Loucy (cell line): ENCODE data around the gene DNAL4.

Source experiments
- H2AFZ ChIP-seq: fragments of 200-600 bp; sonication (generic); 2 replicates; pipeline ENCODE4 v1.6.0; 2016; ENCODE audit warnings: antibody characterized with exemption, mild to moderate bottlenecking, low read length, moderate library complexity
- H3F3A ChIP-seq: fragments of 200-600 bp; 2 replicates; pipeline ENCODE4 v1.6.0; 2016; ENCODE audit warnings: antibody characterized with exemption, low read depth, mild to moderate bottlenecking
- H3K27me3 ChIP-seq: fragments of 200-600 bp; sonication (generic); 2 replicates; pipeline ENCODE4 v1.6.1; 2014; ENCODE audit warnings: low read length, mild to moderate bottlenecking; ENCODE audit not compliant: insufficient read depth, poor library complexity, severe bottlenecking
- H3K36me3 ChIP-seq: fragments of 200-600 bp; sonication (generic); 2 replicates; pipeline ENCODE4 v1.6.1; 2016; ENCODE audit warnings: low read length; ENCODE audit not compliant: insufficient read depth
- H3K4me1 ChIP-seq: fragments of 200-600 bp; sonication (generic); 2 replicates; pipeline ENCODE4 v1.5.1; 2014; ENCODE audit warnings: low read length, mild to moderate bottlenecking; ENCODE audit not compliant: insufficient read depth, poor library complexity, severe bottlenecking
- H3K4me2 ChIP-seq: fragments of 200-600 bp; sonication (generic); 2 replicates; pipeline ENCODE4 v1.6.0; 2014; ENCODE audit warnings: antibody characterized with exemption, low read length, low read depth, mild to moderate bottlenecking; ENCODE audit not compliant: poor library complexity, severe bottlenecking
- H3K4me3 ChIP-seq: fragments of 200-600 bp; sonication (generic); 2 replicates; pipeline ENCODE4 v1.5.1; 2014; ENCODE audit warnings: low read length, mild to moderate bottlenecking, mixed read lengths; ENCODE audit not compliant: poor library complexity, severe bottlenecking
- H3K79me2 ChIP-seq: fragments of 200-600 bp; sonication (generic); 2 replicates; pipeline ENCODE4 v1.6.1; 2014; ENCODE audit warnings: low read length; ENCODE audit not compliant: insufficient read depth
- H3K9ac ChIP-seq: fragments of 200-600 bp; sonication (generic); 2 replicates; pipeline ENCODE4 v1.6.0; 2014; ENCODE audit warnings: mild to moderate bottlenecking, low read depth, low read length, moderate library complexity; ENCODE audit not compliant: poor library complexity, severe bottlenecking
- H3K9me2 ChIP-seq: fragments of 200-600 bp; sonication (generic); replicated peaks from 2 replicates; pipeline ENCODE4 v1.6.1; 2016; ENCODE audit warnings: low read depth, low read length, mixed read lengths
- H3K9me3 ChIP-seq: fragments of 200-600 bp; sonication (generic); 2 replicates; pipeline ENCODE4 v1.6.1; 2014; ENCODE audit warnings: mild to moderate bottlenecking, antibody characterized with exemption, low read length, low read depth; ENCODE audit not compliant: insufficient read depth
- H4K20me1 ChIP-seq: fragments of 200-600 bp; sonication (generic); 2 replicates; pipeline ENCODE4 v1.6.0; 2014; ENCODE audit warnings: antibody characterized with exemption, low read length, mild to moderate bottlenecking; ENCODE audit not compliant: insufficient read depth, poor library complexity, severe bottlenecking
- CTCF ChIP-seq: fragments of 200-600 bp; sonication (generic); conservative IDR thresholded peaks from 2 replicates; pipeline ENCODE4 v1.5.1; 2014; ENCODE audit warnings: mild to moderate bottlenecking, antibody characterized with exemption, low read length
- EZH2phosphoT487 ChIP-seq: fragments of 200-600 bp; IDR thresholded peaks from 2 replicates; pipeline ENCODE4 v1.6.1; 2018; ENCODE audit warnings: antibody characterized with exemption, mild to moderate bottlenecking, moderate library complexity, borderline replicate concordance

Gene DNAL4

GRCh38 chr22:38741576-38741975 lies 52.4 kb downstream of the DNAL4 start:
- no peaks in the 10 kb centered on the region for H3K27me3 ChIP-seq
- H3K4me2 ChIP-seq, result no peak overlapping the region
- H3K4me3 ChIP-seq, result no peak overlapping the region
- H3K36me3 ChIP-seq, result peaks cover 96% of the 10 kb centered on the region; the same call in 1 of the 2 replicates
- no peak overlapping the region for H2AFZ ChIP-seq
- no peaks in the 10 kb centered on the region for H3K9me2 ChIP-seq
- H3F3A ChIP-seq, result no peaks in the 10 kb centered on the region
- H3K9ac ChIP-seq, result no peak overlapping the region
- peaks cover 4% of the 10 kb centered on the region for H3K79me2 ChIP-seq
- no peaks in the 10 kb centered on the region for H3K9me3 ChIP-seq
- no peaks in the 10 kb centered on the region for H4K20me1 ChIP-seq
- TF ChIP-seq CTCF (no peak), EZH2phosphoT487 (no peak)
- H3K4me1 ChIP-seq, result no peaks in the 10 kb centered on the region

- H2AFZ ChIP-seq, result no peak overlapping the region
- TF ChIP-seq CTCF (no peak), EZH2phosphoT487 (no peak)
- no peaks in the 10 kb centered on the region for H3K9me2 ChIP-seq
- peaks cover 4% of the 10 kb centered on the region for H3K79me2 ChIP-seq
- no peak overlapping the region for H3K4me3 ChIP-seq
- no peaks in the 10 kb centered on the region for H3F3A ChIP-seq
- no peaks in the 10 kb centered on the region for H3K9me3 ChIP-seq
- no peaks in the 10 kb centered on the region for H4K20me1 ChIP-seq
- no peaks in the 10 kb centered on the region for H3K27me3 ChIP-seq
- no peak overlapping the region for H3K4me2 ChIP-seq
- H3K4me1 ChIP-seq, result no peaks in the 10 kb centered on the region
- H3K9ac ChIP-seq, result no peak overlapping the region
- H3K36me3 ChIP-seq, result peaks cover 96% of the 10 kb centered on the region; the same call in 1 of the 2 replicates
Measured at GRCh38 chr22:38741166-38741565, 52.8 kb downstream of the DNAL4 start.

GRCh38 chr22:38740754-38741153 lies 53.2 kb downstream of the DNAL4 start:
- Histone ChIP-seq H3K27me3 (no peaks in the 10 kb centered on the region), H3K4me1 (no peaks in the 10 kb centered on the region), H3K9ac (no peak overlapping the region), H2AFZ (no peak overlapping the region), H3K4me3 (no peak overlapping the region), H3K9me3 (no peaks in the 10 kb centered on the region), H3F3A (no peaks in the 10 kb centered on the region), H4K20me1 (no peaks in the 10 kb centered on the region), H3K79me2 (peaks cover 4% of the 10 kb centered on the region), H3K4me2 (no peak overlapping the region), H3K36me3 (peaks cover 96% of the 10 kb centered on the region; the same call in 1 of the 2 replicates), H3K9me2 (no peaks in the 10 kb centered on the region)
- no peak for TF ChIP-seq CTCF
